ENCODE measurements around the gene SSBP3. TPM values are rescaled to one million over a fixed set of nuclear protein-coding genes. Genes with fewer than 3 reads are reported as not detected.

The SSBP3 gene
- total and polyA plus RNA-seq, 9 of the 15 experiments (the other 6 are each of a cell fraction or from before 2014, with no cell fraction given): 8.7 to 108 (median 33.8) TPM

GRCh38 chr1:54253480-54253879 is 152.7 kb downstream of the SSBP3 start (continued):
- no peak for TF ChIP-seq SRSF3 (IDR thresholded peaks at IDR 0.05; ENCODE audit: insufficient read depth, low read length)

GRCh38 chr1:54252371-54252936 is 153.7 kb downstream of the SSBP3 start:
- WGBS (ENCODE audit: insufficient coverage, low coverage, missing lambda C conversion rate): 83% methylated on average over 11 of the region's 11 CpGs
- no peaks in the 10 kb centered on the region for H3K79me2 ChIP-seq (ENCODE audit: control insufficient read depth, insufficient read depth, low read length)
- H3K4me2 ChIP-seq (ENCODE audit: insufficient read depth, low read length): no peak overlapping the region
- no peaks in the 10 kb centered on the region for H3K9me3 ChIP-seq (replicated peaks; ENCODE audit: control insufficient read depth, insufficient read depth, low read depth, low read length)
- H3K27me3 ChIP-seq (ENCODE audit: control insufficient read depth in 2 of 2, insufficient read depth in 2 of 2, low read length in 2 of 2): no peaks in the 10 kb centered on the region
- intact Hi-C loops (cut with micrococcal nuclease) (no loop called here), in situ Hi-C loops (cut with MboI) (no loop called here)
- POLR2A ChIA-PET: interaction anchor here (0.6 to 1.9 kb wide), 7 partner anchors 11 to 960 kb away, joined by 3 to 8 read pairs (median 3); no protein-coding TSS in a partner anchor
- no peak overlapping the region for H3K9ac ChIP-seq (ENCODE audit: insufficient read depth in 1 of 2, low read depth in 2 of 2, low read length in 2 of 2)
- BruUV-seq (replicated peaks): no TSS peak
- no peaks in the 10 kb centered on the region; the same call in 1 of the 2 replicates for H4K20me1 ChIP-seq (replicated peaks; ENCODE audit: control insufficient read depth, insufficient read depth, low read length)
- CTCF ChIA-PET (ENCODE audit: low intra/inter-chr PET ratio): no interaction called here
- DNase-seq (ENCODE audit: extremely low read depth in 1 of 4, low spot score in 3 of 4): no peak
- peaks cover 50% of the 10 kb centered on the region; the same call in 2 of the 3 replicates for H3K36me3 ChIP-seq (ENCODE audit: control insufficient read depth, insufficient read depth, low read length)
- FAIRE-seq: no peak
- no peak for ATAC-seq
- H3K4me1 ChIP-seq (replicated peaks in 1 of 2; ENCODE audit: control insufficient read depth in 2 of 2, insufficient read depth in 2 of 2, low read length in 2 of 2): peaks cover 0 to 7% of the 10 kb centered on the region in 2 experiments; a peak in 2 of 5 replicates
- H2AFZ ChIP-seq (ENCODE audit: low read depth, low read length): no peak overlapping the region
- no peaks in the 10 kb centered on the region for H3K9me1 ChIP-seq (ENCODE audit: control insufficient read depth, insufficient read depth, low read length)
- no peak overlapping the region for H3K27ac ChIP-seq (ENCODE audit: extremely low read depth, low read depth, low read length)
- no peak overlapping the region for H3K4me3 ChIP-seq
- no peak for TF ChIP-seq ZBTB40 (IDR thresholded peaks at IDR 0.05)
- TF ChIP-seq ZBTB40 (CRISPR knock-in tag; IDR thresholded peaks at IDR 0.05): no peak
- TF ChIP-seq ZKSCAN3 (CRISPR knock-in tag; IDR thresholded peaks at IDR 0.05): no peak
- TF ChIP-seq ZNF197 (CRISPR knock-in tag; IDR thresholded peaks at IDR 0.05; ENCODE audit: low read depth): no peak
- TF ChIP-seq ZNF436 (CRISPR knock-in tag; IDR thresholded peaks at IDR 0.05): no peak
- TF ChIP-seq, protein P1, sequence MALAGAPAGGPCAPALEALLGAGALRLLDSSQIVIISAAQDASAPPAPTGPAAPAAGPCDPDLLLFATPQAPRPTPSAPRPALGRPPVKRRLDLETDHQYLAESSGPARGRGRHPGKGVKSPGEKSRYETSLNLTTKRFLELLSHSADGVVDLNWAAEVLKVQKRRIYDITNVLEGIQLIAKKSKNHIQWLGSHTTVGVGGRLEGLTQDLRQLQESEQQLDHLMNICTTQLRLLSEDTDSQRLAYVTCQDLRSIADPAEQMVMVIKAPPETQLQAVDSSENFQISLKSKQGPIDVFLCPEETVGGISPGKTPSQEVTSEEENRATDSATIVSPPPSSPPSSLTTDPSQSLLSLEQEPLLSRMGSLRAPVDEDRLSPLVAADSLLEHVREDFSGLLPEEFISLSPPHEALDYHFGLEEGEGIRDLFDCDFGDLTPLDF (CRISPR knock-in tag; IDR thresholded peaks at IDR 0.05): no peak
- no peak for TF ChIP-seq SREBF2 (CRISPR knock-in tag; IDR thresholded peaks at IDR 0.05)
- TF ChIP-seq, protein P2, sequence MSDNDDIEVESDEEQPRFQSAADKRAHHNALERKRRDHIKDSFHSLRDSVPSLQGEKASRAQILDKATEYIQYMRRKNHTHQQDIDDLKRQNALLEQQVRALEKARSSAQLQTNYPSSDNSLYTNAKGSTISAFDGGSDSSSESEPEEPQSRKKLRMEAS (CRISPR knock-in tag; IDR thresholded peaks at IDR 0.05): no peak
- TF ChIP-seq ARHGAP35 (IDR thresholded peaks at IDR 0.05; ENCODE audit: partially characterized antibody): no peak
- TF ChIP-seq ZNF444 (CRISPR knock-in tag; IDR thresholded peaks at IDR 0.05): no peak
